Cardiac fibroblast (primary cell): ENCODE measurements around the gene GXYLT2.
"Not testable (repeated sequence)": the region's sequence is repeated elsewhere in the genome, so short reads cannot be mapped to it uniquely, and the experiment has no call there.

Experiments
- DNase-seq, 2 donors: peaks; one replicate each; pipeline versions ENCODE4 v3.0.0 to v3.0.0-alpha.2; 2010; ENCODE audit warnings: low read depth in 2 of 2
- H3K4me3 ChIP-seq, 2 donors: replicated peaks in 1 of 2; 1 replicate in 1 of 2; 2 replicates in 1 of 2; pipeline ENCODE4 v1.5.1; 2011; ENCODE audit warnings: low read depth in 2 of 2, low read length in 2 of 2, mild to moderate bottlenecking in 2 of 2, moderate library complexity in 1 of 2
- TF ChIP-seq, protein P1 (sequence below): IDR thresholded peaks from one replicate; pipeline ENCODE4 v1.5.1; 2011; ENCODE audit warnings: low read depth, mild to moderate bottlenecking, low read length, inconsistent platforms

GXYLT2 gene

DNA sequence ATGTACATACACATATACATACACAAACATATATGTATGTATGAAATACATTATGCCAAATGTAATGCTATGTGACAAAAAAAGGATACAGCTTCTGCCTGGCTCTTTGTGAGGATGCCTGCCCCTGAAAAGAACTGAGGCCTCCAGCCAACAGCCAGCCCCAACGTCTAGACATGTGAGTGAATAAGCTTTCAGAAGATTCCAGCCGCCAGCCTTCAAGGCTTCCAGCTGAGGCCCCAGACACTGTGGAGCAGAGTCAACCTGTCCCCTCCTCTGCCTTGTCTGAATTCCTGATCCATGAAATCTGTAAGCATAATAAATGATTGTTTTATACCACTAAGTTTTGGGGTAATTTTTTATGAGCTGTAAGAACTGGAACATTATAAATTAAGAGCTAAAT lies 24.7 kb downstream of the GXYLT2 start:
- DNase-seq = peak in 1 of 2 donors; percentile 38
- H3K4me3 ChIP-seq = no peak overlapping the region
- TF ChIP-seq, protein P1, sequence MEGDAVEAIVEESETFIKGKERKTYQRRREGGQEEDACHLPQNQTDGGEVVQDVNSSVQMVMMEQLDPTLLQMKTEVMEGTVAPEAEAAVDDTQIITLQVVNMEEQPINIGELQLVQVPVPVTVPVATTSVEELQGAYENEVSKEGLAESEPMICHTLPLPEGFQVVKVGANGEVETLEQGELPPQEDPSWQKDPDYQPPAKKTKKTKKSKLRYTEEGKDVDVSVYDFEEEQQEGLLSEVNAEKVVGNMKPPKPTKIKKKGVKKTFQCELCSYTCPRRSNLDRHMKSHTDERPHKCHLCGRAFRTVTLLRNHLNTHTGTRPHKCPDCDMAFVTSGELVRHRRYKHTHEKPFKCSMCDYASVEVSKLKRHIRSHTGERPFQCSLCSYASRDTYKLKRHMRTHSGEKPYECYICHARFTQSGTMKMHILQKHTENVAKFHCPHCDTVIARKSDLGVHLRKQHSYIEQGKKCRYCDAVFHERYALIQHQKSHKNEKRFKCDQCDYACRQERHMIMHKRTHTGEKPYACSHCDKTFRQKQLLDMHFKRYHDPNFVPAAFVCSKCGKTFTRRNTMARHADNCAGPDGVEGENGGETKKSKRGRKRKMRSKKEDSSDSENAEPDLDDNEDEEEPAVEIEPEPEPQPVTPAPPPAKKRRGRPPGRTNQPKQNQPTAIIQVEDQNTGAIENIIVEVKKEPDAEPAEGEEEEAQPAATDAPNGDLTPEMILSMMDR = no peak

DNA sequence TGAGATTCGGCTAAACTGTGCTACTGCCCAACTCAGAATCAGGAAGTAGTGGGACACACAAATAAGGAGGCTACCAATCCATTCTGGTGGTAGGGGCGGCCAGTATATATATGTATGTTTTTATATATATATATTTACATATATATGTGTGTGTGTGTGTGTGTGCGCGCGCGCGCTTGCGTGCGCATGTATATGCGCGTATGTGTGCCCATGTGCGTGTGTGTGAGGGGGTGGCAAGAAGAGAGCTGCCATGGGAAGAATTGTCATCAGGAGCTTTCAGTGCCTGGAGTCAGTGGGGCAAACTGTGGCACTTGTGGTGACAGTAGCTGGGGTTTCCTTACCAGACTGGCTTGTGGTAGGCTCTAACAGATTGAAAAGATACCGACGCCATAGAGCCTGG lies 26.5 kb downstream of the GXYLT2 start:
- TF ChIP-seq, protein P1 = no peak
- DNase-seq = no peak
- H3K4me3 ChIP-seq = no peak overlapping the region

DNA sequence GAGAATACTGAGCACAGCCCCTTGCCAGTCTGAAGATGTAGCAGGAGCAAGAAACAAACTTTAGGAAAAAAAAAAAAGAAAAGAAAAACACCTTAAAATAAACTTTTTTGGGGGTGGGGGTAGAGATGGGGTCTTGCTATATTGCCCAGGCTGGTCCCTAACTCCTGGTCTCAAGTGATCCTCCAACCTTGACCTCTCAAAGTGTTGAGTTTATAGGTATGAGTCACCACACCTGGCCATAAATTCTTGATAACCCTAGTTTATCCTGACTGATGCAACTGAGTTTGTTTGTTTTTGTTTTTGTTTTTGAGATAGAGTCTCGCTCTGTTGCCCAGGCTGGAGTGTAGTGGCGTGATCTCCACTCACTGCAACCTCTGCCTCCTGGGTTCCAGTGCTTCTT lies 28.4 kb downstream of the GXYLT2 start:
- TF ChIP-seq, protein P1 = no peak
- H3K4me3 ChIP-seq = no peak overlapping the region
- DNase-seq = no peak

DNA sequence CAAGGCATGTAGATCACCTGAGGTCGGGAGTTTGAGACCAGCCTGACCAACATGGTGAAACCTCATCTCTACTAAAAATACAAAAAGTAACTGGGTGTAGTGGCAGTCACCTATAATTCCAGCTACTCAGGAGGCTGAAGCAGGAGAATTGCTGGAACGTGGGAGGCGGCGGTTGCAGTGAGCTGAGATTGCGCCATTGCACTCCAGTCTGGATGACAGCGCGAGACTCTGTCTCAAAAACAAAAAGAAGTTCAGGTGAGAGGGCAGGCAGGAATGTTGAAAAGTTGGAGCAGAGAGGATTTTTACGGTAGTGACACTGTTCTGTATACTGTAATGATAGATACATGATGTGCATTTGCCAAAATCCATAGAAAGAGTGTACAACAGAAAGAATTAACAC lies 31.7 kb downstream of the GXYLT2 start:
- TF ChIP-seq, protein P1 = no peak
- no peak overlapping the region for H3K4me3 ChIP-seq
- DNase-seq = no peak

DNA sequence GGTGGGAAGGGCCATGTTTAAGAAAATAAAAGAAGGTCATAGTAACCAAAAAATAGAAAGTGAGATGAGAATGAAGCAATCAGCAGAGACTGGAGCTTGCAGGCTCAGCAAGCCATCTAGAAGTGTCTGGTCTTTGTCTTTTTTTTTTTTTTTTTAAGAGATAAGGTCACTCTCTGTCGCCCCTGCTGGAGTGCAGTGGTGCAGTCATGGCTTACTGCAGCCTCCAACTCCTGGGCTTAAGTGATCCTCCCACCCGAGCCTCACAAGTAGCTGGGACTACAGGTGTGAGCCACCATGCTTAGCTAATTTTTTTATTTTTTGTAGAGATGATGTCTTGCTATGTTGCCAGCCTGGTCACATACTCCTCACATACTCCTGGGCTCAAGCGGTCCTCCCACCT lies 36.2 kb downstream of the GXYLT2 start:
- peak in 1 of 2 donors; percentile 7 for DNase-seq
- TF ChIP-seq, protein P1 = no peak
- no peak overlapping the region for H3K4me3 ChIP-seq

DNA sequence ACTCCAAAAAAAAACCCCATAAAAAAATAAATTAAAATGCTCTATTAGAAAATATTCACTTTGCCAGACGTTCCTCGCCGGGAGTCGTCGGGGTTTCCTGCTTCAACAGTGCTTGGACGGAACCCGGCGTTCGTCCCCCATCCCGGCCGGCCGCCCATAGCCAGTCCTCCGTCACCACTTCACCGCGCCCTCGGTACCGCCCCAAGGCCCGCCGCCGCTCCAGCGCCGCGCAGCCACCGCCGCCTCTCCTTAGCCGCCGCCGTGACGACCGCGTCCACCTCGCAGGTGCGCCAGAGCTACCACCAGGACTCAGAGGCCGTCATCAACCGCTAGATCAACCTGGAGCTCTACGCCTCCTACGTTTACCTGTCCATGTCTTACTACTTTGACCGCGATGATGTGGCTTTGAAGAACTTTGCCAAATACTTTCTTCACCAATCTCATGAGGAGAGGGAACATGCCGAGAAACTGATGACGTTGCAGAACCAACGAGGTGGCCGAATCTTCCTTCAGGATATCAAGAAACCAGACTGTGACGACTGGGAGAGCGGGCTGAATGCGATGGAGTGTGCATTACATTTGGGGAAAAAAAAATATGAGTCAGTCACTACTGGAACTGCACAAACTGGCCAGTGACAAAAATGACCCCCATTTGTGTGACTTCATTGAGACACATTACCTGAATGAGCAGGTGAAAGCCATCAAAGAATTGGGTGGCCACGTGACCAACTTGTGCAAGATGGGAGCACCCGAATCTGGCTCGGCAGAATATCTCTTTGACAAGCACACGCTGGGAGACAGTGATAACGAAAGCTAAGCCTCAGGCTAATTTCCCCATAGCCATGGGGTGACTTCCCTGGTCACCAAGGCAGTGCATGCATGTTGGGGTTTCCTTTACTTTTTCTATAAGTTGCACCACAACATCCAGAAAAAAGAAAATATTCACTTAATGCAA lies 41.2 kb downstream of the GXYLT2 start:
- DNase-seq, H3K4me3 ChIP-seq: not testable (repeated sequence)

DNA sequence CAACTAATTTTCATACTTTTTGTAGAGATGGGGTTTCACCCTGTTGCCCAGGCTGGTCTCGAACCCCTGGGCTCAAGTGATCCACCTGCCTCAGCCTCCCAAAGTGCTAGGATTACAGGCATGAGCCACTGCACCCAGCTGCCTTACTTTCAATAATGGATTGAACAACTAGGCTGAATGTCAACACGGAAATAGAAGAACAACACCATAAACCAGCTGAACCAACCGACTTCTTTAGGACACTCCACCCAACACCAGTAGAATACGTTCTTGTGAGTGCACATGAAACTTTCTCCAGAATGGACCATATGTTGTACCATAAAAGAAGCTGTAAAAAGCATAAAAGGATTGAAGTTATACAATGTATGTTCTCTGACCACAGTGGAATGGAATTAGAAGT lies 42.9 kb downstream of the GXYLT2 start:
- TF ChIP-seq, protein P1 = no peak
- no peak overlapping the region for H3K4me3 ChIP-seq
- no peak for DNase-seq
